Gastrocnemius medialis (tissue), 4 donors: Measurements from ENCODE around the gene PRKN.

Experiments
- POLR2A ChIP-seq, 2 donors: fragments of 450-650 bp; IDR thresholded peaks; one replicate each; pipeline ENCODE4 v1.6.1; 2017; ENCODE audit warnings: antibody characterized with exemption in 2 of 2, mild to moderate bottlenecking in 2 of 2, moderate library complexity in 2 of 2
- TF ChIP-seq, protein P1 (sequence below), 5 experiments: fragments of 450-650 bp in 3 of 5; fragments of 200-600 bp in 2 of 5; sonication (generic) in 2 of 5; IDR thresholded peaks in 4 of 5; conservative IDR thresholded peaks in 1 of 5; 1 replicate in 4 of 5; 2 replicates in 1 of 5; pipeline ENCODE4 v1.5.1; 2016 to 2019; ENCODE audit warnings: antibody characterized with exemption in 5 of 5, mild to moderate bottlenecking in 3 of 5, moderate library complexity in 3 of 5

DNA sequence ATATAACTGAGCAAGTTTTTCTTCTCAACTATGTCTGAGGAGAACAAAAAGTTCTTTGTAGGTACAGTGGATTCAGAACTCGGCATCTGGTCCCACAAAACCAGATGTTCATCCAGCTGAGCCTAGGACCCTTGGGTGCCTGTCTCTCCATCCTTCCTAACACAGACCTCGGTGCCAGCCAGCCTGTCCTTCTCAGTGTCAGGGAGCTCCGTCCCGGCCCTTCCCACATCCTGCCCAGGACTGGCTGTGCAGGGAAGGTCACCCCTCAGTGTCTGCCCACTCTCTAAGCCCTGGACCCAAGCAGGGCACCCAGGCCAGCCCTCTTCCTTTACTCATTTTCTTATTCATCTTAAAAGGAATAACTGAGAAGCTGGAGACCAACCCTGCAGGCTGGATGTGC lies 1421.7 kb downstream of the PRKN start:
- no peak for TF ChIP-seq POLR2A (IDR thresholded peaks at IDR 0.05)
- TF ChIP-seq, protein P1, sequence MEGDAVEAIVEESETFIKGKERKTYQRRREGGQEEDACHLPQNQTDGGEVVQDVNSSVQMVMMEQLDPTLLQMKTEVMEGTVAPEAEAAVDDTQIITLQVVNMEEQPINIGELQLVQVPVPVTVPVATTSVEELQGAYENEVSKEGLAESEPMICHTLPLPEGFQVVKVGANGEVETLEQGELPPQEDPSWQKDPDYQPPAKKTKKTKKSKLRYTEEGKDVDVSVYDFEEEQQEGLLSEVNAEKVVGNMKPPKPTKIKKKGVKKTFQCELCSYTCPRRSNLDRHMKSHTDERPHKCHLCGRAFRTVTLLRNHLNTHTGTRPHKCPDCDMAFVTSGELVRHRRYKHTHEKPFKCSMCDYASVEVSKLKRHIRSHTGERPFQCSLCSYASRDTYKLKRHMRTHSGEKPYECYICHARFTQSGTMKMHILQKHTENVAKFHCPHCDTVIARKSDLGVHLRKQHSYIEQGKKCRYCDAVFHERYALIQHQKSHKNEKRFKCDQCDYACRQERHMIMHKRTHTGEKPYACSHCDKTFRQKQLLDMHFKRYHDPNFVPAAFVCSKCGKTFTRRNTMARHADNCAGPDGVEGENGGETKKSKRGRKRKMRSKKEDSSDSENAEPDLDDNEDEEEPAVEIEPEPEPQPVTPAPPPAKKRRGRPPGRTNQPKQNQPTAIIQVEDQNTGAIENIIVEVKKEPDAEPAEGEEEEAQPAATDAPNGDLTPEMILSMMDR (IDR thresholded peaks at IDR 0.05 in 4 of 5, conservative IDR thresholded peaks at IDR 0.05 in 1 of 5), result no peak
